H1 (cell line): ENCODE data around the gene TNS1.

Source experiments
- CEBPB ChIP-seq: IDR thresholded peaks from 2 replicates; pipeline ENCODE4 v1.6.1; 2012; ENCODE audit warnings: low read depth, low read length
- CHD2 ChIP-seq: IDR thresholded peaks from 2 replicates; pipeline ENCODE4 v1.6.1; 2012; ENCODE audit warnings: low read length, improper control_type of control experiment
- EZH2 ChIP-seq: fragments of 200-600 bp; sonication (generic); IDR thresholded peaks from 2 replicates; pipeline ENCODE4 v1.7.1; 2012; ENCODE audit warnings: low read depth, mild to moderate bottlenecking, moderate library complexity, low read length, inconsistent platforms; ENCODE audit not compliant: severe bottlenecking
- TAF1 ChIP-seq: IDR thresholded peaks from 2 replicates; pipeline ENCODE4 v1.6.1; 2011; ENCODE audit warnings: mild to moderate bottlenecking, low read depth, low read length

DNA sequence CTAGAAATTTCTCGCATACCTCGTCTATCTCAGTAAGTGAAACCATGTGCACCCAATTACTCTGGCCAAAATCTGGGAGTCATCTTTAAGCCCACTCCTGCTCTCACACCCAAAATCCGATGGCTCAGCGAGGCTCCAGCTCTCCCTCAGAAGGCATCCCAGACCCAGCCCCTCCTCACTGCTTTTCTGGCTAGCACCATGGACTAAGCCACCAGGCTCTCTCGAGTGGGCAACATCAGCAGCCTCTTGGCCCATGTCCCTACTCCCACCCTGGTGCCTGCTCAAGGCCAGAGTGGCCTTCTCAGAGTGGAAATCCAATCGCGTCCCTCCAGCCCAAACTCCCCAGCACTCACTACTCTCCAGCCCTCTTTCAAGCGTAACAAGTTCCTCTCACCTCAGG lies 27.2 kb downstream of the TNS1 start:
- TF ChIP-seq CEBPB (no peak), EZH2 (no peak), CHD2 (no peak), TAF1 (no peak)
